Activated naive CD4-positive, alpha-beta T cell treated with anti-CD3 and anti-CD28 coated beads, Interleukin-2, amount 10 ng/mL, durations not matched to agents 5 hours and 36 hours (primary cell): Measurements from ENCODE around the gene CLDN1. TPM values are rescaled to one million over a fixed set of nuclear protein-coding genes. Genes with fewer than 3 reads are reported as not detected.

ENCODE experiments used
- total RNA-seq, 2 experiments: library from RNA; stranded (reverse); gene quantifications; one replicate each; pipeline ENCODE4 v1.2.3, GENCODE V29; 2021

CLDN1 gene
- total RNA-seq: under 1 TPM in 1 of 2 experiments, not detected in 1; 0.07 TPM

GRCh38 chr3:190321789-190322603 is at the start of gene CLDN1:
Gene CLDN1 (minus strand): TSS chr3:190322446. CDS start chr3:190322206, 240 bp downstream.

Other genes starting within 250 kb of the CLDN1 start
- not detected for gene P3H2, start 201.5 kb downstream of the CLDN1 start, total RNA-seq
- gene CLDN16, start 65.7 kb upstream of the CLDN1 start, total RNA-seq: not detected
- not detected for gene TMEM207, start 127.5 kb upstream of the CLDN1 start, total RNA-seq
- gene IL1RAP, start 191.6 kb upstream of the CLDN1 start, total RNA-seq: 1 to 10 TPM; 8.8 to 8.9 TPM